ENCODE data around the gene CCDC190. TPM values are rescaled to one million over a fixed set of nuclear protein-coding genes. Genes with fewer than 3 reads are reported as not detected.
A peak's percentile ranks its signal among the peaks of the same experiment; 100 is the strongest.

CCDC190 gene
- total and polyA plus RNA-seq, 8 donors, result 0.92 to 2.4 TPM; not detected in 6

DNA sequence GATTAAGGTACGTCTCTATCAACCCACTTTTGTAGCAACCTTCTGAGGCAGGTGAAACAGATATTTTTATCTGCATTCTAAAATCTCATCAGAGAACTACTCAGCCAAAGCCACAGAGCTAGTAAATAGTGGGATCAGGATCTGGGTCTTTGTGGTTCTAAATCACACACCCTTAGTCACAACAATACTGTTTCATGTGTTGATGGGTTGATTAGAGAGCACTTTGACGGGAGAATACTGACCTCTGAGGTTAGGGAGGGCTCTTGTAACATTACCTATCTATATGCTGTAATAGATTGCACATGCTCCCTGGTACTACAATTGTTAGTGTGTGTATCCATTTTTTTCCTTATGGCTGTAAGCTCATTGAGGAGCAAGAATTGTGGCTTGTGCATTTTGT lies 45.5 kb upstream of the CCDC190 start:
- WGBS, 5 donors, result 29 to 46% (median 41%) methylated on average over 2 of the region's 2 CpGs
- Histone ChIP-seq H3K9me3 (peaks cover 0 to 3% (median 0%) of the 10 kb centered on the region in 4 donors), H3K4me1 (peaks cover 0 to 27% (median 14%) of the 10 kb centered on the region in 4 donors), H3K27me3 (no peaks in the 10 kb centered on the region), H3K4me3 (no peak overlapping the region), H3K27ac (peak overlapping the region in 4 of 5 donors; percentile 57 to 63 (median 58)), H3K36me3 (no peaks in the 10 kb centered on the region)
- intact Hi-C loops (cut with DNase I; ENCODE audit: low total_unique reads), result no loop called here
- no peak for TF ChIP-seq POLR2A (IDR thresholded peaks at IDR 0.05)
- TF ChIP-seq POLR2AphosphoS5 (IDR thresholded peaks at IDR 0.05), result no peak
- no peak for TF ChIP-seq EP300 (IDR thresholded peaks at IDR 0.05)
- TF ChIP-seq, protein P1, sequence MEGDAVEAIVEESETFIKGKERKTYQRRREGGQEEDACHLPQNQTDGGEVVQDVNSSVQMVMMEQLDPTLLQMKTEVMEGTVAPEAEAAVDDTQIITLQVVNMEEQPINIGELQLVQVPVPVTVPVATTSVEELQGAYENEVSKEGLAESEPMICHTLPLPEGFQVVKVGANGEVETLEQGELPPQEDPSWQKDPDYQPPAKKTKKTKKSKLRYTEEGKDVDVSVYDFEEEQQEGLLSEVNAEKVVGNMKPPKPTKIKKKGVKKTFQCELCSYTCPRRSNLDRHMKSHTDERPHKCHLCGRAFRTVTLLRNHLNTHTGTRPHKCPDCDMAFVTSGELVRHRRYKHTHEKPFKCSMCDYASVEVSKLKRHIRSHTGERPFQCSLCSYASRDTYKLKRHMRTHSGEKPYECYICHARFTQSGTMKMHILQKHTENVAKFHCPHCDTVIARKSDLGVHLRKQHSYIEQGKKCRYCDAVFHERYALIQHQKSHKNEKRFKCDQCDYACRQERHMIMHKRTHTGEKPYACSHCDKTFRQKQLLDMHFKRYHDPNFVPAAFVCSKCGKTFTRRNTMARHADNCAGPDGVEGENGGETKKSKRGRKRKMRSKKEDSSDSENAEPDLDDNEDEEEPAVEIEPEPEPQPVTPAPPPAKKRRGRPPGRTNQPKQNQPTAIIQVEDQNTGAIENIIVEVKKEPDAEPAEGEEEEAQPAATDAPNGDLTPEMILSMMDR (IDR thresholded peaks at IDR 0.05), result no peak
- DNase-seq, result no peak

DNA sequence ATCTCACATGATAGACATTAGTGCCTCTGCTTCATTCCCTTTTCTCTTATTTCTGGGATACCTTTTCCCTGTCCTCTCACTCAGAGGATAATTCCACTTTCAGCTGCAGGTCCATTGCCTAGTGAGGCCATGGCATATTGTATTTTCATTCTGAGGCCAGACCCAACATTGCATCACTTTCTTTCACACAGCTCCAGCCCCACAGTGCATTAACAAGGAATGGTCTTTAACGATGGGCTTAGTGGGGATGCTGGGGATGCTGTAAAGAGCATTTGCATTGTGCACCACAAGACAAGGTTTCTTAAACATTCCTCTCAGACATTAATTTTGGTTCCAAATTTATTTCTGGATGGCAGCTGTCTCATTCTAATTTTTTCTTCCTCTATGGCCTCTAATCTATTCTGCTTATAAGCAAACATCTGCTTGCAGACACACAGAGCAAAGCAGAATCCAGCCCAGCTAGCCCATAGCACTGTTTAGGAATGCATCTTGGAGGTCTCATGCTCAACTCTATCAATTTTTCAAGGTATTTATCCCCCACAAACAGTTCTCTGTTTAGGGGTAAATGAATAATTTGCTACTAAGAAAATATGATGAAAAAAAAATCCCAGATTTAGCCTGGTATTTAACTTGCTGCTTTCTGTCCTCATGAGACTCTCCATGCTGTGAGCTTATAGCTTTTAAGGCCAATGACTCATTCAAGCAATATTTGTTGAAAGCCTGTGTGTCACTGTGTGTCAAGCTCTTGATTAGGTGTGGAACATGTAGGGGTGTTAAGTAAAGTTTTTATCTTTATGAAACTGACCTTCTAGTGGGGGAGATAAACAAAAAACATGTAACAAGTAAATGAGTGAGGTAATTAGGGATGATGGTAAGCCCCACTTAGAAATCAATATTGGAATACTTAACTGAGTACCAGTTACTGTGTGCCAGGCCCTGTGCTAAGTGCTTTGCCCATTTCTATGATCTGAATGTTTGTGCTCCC lies 44.5 kb upstream of the CCDC190 start:
- H3K9me3 ChIP-seq, result no peaks in the 10 kb centered on the region
- no peak overlapping the region for H3K4me3 ChIP-seq
- intact Hi-C loops (cut with DNase I; ENCODE audit: low total_unique reads), result no loop called here
- peak in 1 of 2 donors; percentile 77 for DNase-seq
- no peaks in the 10 kb centered on the region for H3K27me3 ChIP-seq
- peaks cover 0 to 27% (median 14%) of the 10 kb centered on the region in 4 donors for H3K4me1 ChIP-seq
- 42 to 65% (median 45%) methylated on average over 1 of the region's 1 CpG for WGBS, 5 donors
- no peak for TF ChIP-seq EP300 (IDR thresholded peaks at IDR 0.05)
- TF ChIP-seq POLR2A (IDR thresholded peaks at IDR 0.05), result no peak
- TF ChIP-seq, protein P1 (IDR thresholded peaks at IDR 0.05), result no peak
- peak in 1 of 3 donors; percentile 65 for TF ChIP-seq POLR2AphosphoS5 (IDR thresholded peaks at IDR 0.05)
- peak overlapping the region; percentile 55 to 63 (median 58) for H3K27ac ChIP-seq
- no peaks in the 10 kb centered on the region for H3K36me3 ChIP-seq

DNA sequence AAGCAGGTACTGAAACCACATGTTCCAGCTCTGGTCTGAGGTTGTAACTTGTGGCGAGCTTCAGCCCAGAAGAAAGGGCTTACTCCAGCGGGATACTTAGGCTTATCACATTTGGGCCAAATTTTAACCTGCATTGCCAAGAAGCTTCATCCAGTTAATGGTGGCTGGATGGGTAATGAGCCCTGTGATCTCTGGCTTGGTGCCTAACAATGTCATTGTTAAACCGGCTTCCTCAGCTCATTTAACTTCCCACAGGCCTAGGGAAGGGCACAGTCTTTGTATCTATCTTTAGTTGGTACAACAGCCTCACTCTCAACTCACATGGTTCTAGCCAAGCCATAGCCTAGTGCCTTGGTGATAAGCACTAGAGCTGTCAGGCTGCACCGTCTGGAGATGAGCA lies 43.6 kb upstream of the CCDC190 start:
- TF ChIP-seq POLR2AphosphoS5 (IDR thresholded peaks at IDR 0.05), result no peak
- no peak overlapping the region for H3K4me3 ChIP-seq
- no peaks in the 10 kb centered on the region for H3K9me3 ChIP-seq
- H3K27ac ChIP-seq, result peak overlapping the region; percentile 11 to 58 (median 57)
- no peaks in the 10 kb centered on the region for H3K27me3 ChIP-seq
- DNase-seq, result no peak
- no peaks in the 10 kb centered on the region for H3K36me3 ChIP-seq
- 27 to 63% (median 45%) methylated on average over 3 to 4 of the region's 4 CpGs for WGBS, 5 donors
- peaks cover 0 to 27% (median 14%) of the 10 kb centered on the region in 4 donors for H3K4me1 ChIP-seq
- intact Hi-C loops (cut with DNase I; ENCODE audit: low total_unique reads), result no loop called here

DNA sequence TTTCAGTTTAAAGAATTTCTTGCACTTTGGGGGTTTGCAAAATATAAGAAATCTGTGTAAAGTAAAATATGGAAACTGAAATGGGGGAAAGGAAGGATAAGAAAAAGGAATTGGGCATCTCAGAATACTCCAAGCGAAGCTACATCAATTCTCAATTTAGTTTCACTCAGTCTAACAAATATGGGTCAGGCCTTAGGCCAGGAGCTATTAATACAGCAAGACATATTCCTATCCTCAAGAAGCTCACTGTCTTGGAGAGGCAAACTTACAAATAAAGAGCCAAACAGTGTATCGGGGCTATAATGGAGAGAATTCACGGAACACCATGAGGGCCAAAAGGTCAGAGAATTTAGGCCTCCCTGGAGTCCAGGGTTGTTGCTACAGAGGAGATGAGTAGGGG lies 43.0 kb upstream of the CCDC190 start:
- no peaks in the 10 kb centered on the region for H3K27me3 ChIP-seq
- no peak for TF ChIP-seq POLR2A (IDR thresholded peaks at IDR 0.05)
- no peak for TF ChIP-seq EP300 (IDR thresholded peaks at IDR 0.05)
- TF ChIP-seq, protein P1 (IDR thresholded peaks at IDR 0.05), result no peak
- no peak for TF ChIP-seq POLR2AphosphoS5 (IDR thresholded peaks at IDR 0.05)
- H3K9me3 ChIP-seq, result no peaks in the 10 kb centered on the region
- WGBS, 5 donors, result 86 to 99% (median 95%) methylated on average over 3 of the region's 3 CpGs
- no peak for DNase-seq
- H3K36me3 ChIP-seq, result no peaks in the 10 kb centered on the region
- peak overlapping the region in 1 of 5 donors; percentile 57 for H3K27ac ChIP-seq
- peaks cover 0 to 27% (median 16%) of the 10 kb centered on the region in 4 donors for H3K4me1 ChIP-seq
- H3K4me3 ChIP-seq, result no peak overlapping the region
- intact Hi-C loops (cut with DNase I; ENCODE audit: low total_unique reads), result no loop called here

Data from stomach (tissue), 9 donors.